GM13976 (cell line): ENCODE results near the gene WWOX.

Experiments
- DNase-seq: peaks from one replicate; pipeline ENCODE4 v3.0.0; 2012; ENCODE audit warnings: low spot score
- CTCF ChIP-seq: IDR thresholded peaks from 2 replicates; pipeline ENCODE4 v1.5.1; 2012; ENCODE audit warnings: borderline replicate concordance, mild to moderate bottlenecking; ENCODE audit not compliant: insufficient read depth; ENCODE audit errors: extremely low read depth, missing control alignments, control extremely low read depth
- in situ Hi-C: fragments of 300-500 bp; cut with MboI; formaldehyde crosslinking; loops from one replicate; pipeline ENCODE4 v1.12.0; 2022; ENCODE audit warnings: low sequenced_read_pairs, mixed read lengths, inconsistent platforms; ENCODE audit not compliant: unreplicated experiment

WWOX gene

DNA sequence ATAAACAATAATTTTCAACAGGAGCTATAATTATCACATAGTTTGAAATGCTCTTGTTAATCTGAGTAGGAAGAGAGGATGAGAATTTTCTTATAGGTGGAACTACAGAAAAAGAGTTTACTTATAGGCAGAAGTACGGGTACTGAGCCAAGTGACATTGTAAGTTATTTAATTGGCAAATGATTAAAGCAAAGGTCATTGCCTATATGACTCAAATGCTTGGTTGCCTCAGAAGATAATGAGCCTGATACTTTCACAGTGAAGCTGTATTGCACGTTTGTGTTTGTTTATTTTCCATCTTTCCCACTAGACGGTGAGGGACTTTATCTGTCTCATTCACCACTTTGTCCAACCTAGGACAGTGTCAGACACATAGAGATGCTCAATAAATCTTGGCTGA lies 751.8 kb downstream of the WWOX start:
- in situ Hi-C loops: no loop called here
- no peak for DNase-seq
- no peak for TF ChIP-seq CTCF

DNA sequence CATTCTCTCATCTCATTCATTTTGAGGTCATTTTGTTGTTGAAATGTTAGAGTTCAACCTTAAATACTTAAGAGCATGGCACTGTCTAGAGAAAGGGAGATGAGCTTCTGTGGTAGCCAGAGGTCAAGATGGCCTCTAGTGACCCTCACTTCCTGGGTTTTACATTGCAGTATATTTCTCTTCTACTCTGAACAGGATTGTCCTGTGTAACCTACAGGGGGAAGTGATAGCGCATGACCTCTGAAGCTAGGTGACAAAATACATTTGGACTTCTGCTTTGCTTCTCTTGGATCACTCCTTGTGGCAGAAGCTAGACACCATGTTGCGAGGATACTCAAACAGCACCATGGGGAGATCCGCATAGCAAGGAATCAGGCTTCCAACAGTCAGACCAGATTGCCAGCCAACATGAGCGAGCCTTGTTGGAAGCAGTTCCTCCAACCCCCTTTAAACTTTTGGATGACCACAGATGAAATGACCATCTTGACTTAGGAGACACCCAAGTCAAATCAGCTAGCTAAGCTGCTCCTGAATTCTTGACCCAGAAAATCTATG lies 752.7 kb downstream of the WWOX start:
- no peak for DNase-seq
- no peak for TF ChIP-seq CTCF
- in situ Hi-C loops: no loop called here

- in situ Hi-C loops: no loop called here
- no peak for DNase-seq
- no peak for TF ChIP-seq CTCF
These were observed 762.6 kb downstream of the WWOX start for GRCh38 chr16:78862022-78862421.

GRCh38 chr16:78866521-78866920 lies 767.1 kb downstream of the WWOX start:
- no peak for DNase-seq
- in situ Hi-C loops: no loop called here
- no peak for TF ChIP-seq CTCF

DNA sequence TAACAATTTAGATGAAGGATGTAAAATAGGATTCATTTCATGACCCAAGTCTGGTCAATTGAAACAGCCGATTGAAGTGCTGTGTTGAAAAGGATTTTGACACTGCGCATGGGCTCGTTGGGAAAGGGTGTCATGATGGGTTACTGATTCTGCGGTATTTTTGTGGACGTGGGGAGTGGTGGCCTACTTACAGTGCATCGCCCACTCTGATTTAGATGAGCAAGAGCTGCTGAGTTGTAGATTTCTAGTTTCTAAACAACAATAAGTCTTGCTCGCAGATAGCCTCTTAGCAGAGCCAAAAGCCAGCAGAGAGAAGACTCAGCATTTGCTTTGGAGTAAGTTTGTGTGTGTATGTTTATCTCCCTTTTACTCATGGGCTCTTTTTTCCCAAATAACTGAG lies 770.0 kb downstream of the WWOX start:
- no peak for DNase-seq
- TF ChIP-seq CTCF: no peak
- in situ Hi-C loops: no loop called here

DNA sequence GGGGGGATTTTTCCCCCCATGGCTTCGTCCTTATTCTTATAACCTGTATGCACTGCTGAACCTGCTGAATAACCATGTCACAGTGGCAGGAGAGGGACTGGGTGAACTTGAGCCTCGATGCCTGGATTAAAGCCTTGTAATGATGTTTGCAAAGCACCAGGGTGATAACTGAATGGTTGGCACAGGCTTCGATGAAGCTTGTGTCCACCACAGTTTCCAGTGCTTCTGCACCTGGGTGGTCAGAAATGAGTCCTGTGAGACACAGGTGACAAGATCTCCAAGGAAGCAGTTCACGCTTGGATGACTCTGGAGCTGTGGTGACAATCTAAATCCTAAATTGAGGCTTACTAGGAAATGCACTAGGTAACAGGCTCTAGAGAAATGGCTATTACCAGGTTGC lies 771.8 kb downstream of the WWOX start:
- no peak for TF ChIP-seq CTCF
- in situ Hi-C loops: no loop called here
- no peak for DNase-seq

DNA sequence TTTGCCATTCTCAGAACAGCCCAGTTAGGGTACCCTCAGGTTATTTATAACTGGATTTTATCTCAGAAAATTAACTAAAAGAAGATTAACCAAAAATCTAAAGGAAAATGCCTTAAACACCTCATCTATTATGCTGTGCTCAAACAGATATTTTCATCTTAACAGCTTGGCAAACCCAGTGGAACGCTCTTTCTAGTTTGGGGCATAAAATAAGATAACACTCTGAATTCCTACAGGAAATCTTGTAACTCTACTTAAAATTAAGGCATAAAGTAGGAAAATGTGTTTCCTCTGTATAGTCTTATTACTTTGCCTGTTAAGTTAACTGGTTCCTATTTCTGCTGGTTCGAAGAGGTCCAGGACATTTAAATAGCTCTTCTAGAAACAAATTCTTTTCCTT lies 777.2 kb downstream of the WWOX start:
- in situ Hi-C loops: no loop called here
- DNase-seq: no peak
- no peak for TF ChIP-seq CTCF
